Measurements from ENCODE around the gene NLE1. TPM values are rescaled to one million over a fixed set of nuclear protein-coding genes. Genes with fewer than 3 reads are reported as not detected.
"Not testable (repeated sequence)": the region's sequence is repeated elsewhere in the genome, so short reads cannot be mapped to it uniquely, and the experiment has no call there.

Gene NLE1
- total and polyA plus RNA-seq, 2 experiments from 2014 or later = 11.4 to 19.9 TPM

DNA sequence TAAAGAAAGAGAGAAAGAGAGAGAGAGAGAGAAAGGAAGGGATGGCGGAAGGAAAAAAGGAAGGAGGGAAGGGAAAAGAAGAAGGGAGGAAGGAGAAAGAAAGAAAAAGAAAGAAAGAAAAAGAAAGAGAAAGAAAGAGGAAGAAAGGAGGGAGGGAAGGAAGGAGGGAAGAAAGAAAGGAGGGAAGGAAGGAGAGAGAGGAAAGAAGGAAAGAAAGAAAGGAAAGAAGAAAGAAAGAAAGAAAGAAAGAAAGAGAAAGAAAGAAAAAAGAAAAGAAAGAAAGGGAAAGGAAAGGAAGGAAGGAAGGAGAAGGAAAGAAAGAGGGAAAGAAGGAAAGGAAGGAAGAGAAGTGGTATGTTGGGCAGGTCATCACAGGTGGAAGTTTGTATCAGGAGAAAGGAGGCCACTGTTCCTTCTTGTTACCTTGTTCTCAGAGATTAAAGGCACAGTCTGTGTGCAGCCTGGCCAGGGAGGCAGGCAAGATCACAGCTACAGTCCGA is 32.8 kb upstream of the NLE1 start:
- H3K9me3 ChIP-seq (ENCODE audit: low read depth) = no peaks in the 10 kb centered on the region
- peaks cover 73% of the 10 kb centered on the region for H3K36me3 ChIP-seq
- no peak overlapping the region for H3K4me3 ChIP-seq
- TF ChIP-seq CTCF (IDR thresholded peaks at IDR 0.05; ENCODE audit: low read depth, low read length) = no peak
- H3K4me1 ChIP-seq (ENCODE audit: low read depth) = no peaks in the 10 kb centered on the region
- H3K27ac ChIP-seq = no peak overlapping the region
- DNase-seq (ENCODE audit: low read depth in 1 of 2, low spot score in 1 of 2) = no peak
- no peaks in the 10 kb centered on the region for H3K27me3 ChIP-seq

GRCh38 chr17:35172321-35172720 is 30.2 kb upstream of the NLE1 start:
- H3K27me3 ChIP-seq; H3K4me3 ChIP-seq; DNase-seq (ENCODE audit: low read depth in 1 of 2, low spot score in 1 of 2); H3K9me3 ChIP-seq (ENCODE audit: low read depth); H3K4me1 ChIP-seq (ENCODE audit: low read depth); H3K27ac ChIP-seq: not testable (repeated sequence)
- peaks cover 83% of the 10 kb centered on the region for H3K36me3 ChIP-seq

DNA sequence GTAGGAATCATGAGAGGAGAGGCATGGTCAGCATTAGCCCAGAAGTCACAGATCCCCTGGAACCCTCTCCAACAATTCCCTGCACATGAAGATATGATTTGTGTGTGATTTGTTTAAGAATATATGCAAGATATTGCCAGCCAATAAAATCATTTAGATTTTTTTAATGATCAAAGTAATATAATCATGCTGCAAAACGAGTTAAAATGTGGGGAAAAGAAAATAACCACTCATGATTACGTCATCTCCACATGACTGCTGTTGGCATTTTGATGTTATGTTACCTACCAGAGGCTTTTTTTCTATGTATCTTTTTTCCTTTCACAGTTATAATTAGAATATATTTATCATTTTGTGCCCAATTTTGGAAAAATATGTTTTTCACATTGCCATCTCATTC is 29.7 kb upstream of the NLE1 start:
- Histone ChIP-seq H3K9me3 (ENCODE audit: low read depth) (no peaks in the 10 kb centered on the region), H3K27me3 (no peaks in the 10 kb centered on the region), H3K4me1 (ENCODE audit: low read depth) (no peaks in the 10 kb centered on the region), H3K36me3 (peaks cover 81% of the 10 kb centered on the region), H3K27ac (no peak overlapping the region), H3K4me3 (no peak overlapping the region)
- DNase-seq (ENCODE audit: low read depth in 1 of 2, low spot score in 1 of 2) = no peak
- TF ChIP-seq CTCF (IDR thresholded peaks at IDR 0.05; ENCODE audit: low read depth, low read length) = no peak

DNA sequence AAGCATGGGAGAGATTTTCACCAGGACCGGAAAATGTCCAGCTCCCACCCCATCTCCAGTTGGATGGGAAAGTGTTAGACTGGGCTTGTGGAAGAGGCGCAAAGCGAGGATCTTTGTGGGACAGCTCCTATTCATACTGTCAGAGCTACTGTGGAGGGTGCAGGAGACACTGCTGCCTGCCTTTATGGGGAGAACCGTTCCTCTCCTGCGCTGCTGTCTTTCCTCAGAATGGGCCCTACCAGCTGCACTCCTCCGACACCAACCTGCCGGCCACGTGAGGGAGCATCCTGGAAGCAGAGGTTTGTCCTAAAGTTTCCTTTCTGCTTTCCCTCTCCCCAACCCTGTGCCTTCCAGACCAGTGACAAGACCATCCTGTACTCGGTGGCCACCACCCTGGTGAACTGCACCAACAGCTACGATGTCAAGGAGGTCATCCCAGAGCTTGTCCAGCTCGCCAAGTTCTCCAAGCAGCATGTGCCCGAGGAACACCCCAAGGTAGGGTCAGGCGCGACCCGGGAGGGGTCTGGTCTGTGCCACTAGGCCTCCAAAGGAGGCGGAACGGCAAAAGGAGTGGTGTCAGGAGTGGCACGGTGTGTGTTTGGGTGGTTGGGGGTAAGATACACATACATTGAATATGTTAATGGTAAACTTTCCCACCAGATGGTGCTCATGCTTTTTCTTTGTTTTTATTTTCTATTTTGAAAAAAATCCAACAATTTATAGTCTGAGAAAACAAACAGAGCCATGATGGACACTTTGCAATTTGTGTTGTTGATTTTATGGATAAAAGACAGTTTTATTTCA is 29.1 kb upstream of the NLE1 start:
- H3K36me3 ChIP-seq = peaks cover 81% of the 10 kb centered on the region
- peak in 1 of 2 donors; percentile 29 for DNase-seq (ENCODE audit: low read depth in 1 of 2, low spot score in 1 of 2)
- no peaks in the 10 kb centered on the region for H3K27me3 ChIP-seq
- TF ChIP-seq CTCF (IDR thresholded peaks at IDR 0.05; ENCODE audit: low read depth, low read length) = no peak
- no peak overlapping the region for H3K27ac ChIP-seq
- H3K9me3 ChIP-seq (ENCODE audit: low read depth) = no peaks in the 10 kb centered on the region
- no peaks in the 10 kb centered on the region for H3K4me1 ChIP-seq (ENCODE audit: low read depth)
- no peak overlapping the region for H3K4me3 ChIP-seq

GRCh38 chr17:35169835-35170363 is 27.8 kb upstream of the NLE1 start:
- DNase-seq (ENCODE audit: low read depth in 1 of 2, low spot score in 1 of 2) = no peak
- no peaks in the 10 kb centered on the region for H3K27me3 ChIP-seq
- no peak for TF ChIP-seq CTCF (IDR thresholded peaks at IDR 0.05; ENCODE audit: low read depth, low read length)
- no peaks in the 10 kb centered on the region for H3K9me3 ChIP-seq (ENCODE audit: low read depth)
- H3K27ac ChIP-seq = no peak overlapping the region
- H3K4me1 ChIP-seq (ENCODE audit: low read depth) = no peaks in the 10 kb centered on the region
- H3K4me3 ChIP-seq = no peak overlapping the region
- H3K36me3 ChIP-seq = peaks cover 84% of the 10 kb centered on the region

DNA sequence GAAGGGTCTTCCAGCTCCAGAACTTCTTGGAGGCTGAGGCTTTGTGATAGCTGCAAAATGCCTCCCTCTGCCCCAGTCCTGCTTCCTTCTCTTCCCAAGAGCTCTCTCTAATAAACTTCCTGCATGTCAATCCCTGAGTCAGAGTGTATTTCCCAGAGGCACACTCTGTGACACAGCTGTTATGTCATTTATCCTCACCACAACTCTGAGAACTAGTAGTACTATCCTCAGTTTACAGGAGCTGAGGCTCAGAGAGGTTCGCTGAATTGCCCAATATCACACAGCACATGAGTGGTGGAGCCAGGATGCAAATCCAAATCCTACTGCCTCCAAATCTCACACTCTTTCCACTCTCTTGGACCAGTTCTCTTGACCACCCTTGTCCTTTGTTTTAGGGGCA is 25.6 kb upstream of the NLE1 start:
- no peak for TF ChIP-seq CTCF (IDR thresholded peaks at IDR 0.05; ENCODE audit: low read depth, low read length)
- no peaks in the 10 kb centered on the region for H3K9me3 ChIP-seq (ENCODE audit: low read depth)
- no peaks in the 10 kb centered on the region for H3K27me3 ChIP-seq
- H3K27ac ChIP-seq = no peak overlapping the region
- H3K36me3 ChIP-seq = peaks cover 80% of the 10 kb centered on the region
- no peak overlapping the region for H3K4me3 ChIP-seq
- no peak for DNase-seq (ENCODE audit: low read depth in 1 of 2, low spot score in 1 of 2)
- H3K4me1 ChIP-seq (ENCODE audit: low read depth) = no peaks in the 10 kb centered on the region
